ENCODE data around the gene NOL9.

DNA sequence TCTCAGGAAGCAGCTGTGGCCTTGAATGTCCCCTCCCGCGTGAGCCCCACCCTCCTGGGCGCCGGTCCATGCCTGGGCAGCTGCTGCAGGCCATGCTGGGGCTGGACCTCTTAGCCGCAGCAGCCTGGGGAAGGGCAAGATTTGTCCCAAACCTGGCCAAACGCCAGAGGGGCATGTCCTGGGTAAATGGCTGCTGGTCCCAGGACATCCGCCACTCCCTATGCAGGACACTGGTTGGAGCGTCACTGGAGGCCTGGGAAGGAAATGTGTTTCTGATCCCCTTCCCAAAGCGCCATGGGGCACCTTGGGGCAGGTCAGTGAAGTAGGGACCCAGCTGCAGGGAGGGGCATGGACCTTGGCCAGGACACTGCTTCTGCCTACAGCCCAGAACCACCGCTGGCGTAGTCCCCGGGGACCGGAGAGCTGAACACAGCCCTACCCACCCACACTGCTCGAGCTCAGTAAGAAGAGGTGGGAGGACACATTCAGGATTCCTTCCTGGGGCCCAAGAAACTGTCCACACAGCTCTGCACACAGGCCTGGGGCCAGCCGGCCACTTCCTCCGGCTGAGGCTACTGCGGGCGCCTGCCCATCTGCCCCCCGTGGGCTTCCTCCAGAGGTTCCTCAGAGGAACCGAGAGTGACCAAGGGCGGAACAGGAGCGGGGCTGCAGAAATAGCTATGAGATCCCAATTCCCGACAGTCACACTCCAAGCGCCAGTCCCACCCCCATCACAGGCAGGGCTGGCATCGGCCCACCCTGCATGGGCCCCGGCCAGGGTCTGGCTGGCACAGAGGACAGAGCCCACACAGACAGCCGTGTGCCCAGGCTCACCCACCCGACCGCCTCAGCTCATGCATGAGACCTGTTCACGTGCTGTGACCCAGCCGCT lies 52.1 kb downstream of the NOL9 start:
- no peak for TF ChIP-seq POLR2A (IDR thresholded peaks at IDR 0.05)
- TF ChIP-seq, protein P1, sequence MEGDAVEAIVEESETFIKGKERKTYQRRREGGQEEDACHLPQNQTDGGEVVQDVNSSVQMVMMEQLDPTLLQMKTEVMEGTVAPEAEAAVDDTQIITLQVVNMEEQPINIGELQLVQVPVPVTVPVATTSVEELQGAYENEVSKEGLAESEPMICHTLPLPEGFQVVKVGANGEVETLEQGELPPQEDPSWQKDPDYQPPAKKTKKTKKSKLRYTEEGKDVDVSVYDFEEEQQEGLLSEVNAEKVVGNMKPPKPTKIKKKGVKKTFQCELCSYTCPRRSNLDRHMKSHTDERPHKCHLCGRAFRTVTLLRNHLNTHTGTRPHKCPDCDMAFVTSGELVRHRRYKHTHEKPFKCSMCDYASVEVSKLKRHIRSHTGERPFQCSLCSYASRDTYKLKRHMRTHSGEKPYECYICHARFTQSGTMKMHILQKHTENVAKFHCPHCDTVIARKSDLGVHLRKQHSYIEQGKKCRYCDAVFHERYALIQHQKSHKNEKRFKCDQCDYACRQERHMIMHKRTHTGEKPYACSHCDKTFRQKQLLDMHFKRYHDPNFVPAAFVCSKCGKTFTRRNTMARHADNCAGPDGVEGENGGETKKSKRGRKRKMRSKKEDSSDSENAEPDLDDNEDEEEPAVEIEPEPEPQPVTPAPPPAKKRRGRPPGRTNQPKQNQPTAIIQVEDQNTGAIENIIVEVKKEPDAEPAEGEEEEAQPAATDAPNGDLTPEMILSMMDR (IDR thresholded peaks at IDR 0.05): no peak
